ENCODE results near the gene PLB1. TPM values are rescaled to one million over a fixed set of nuclear protein-coding genes. Genes with fewer than 3 reads are reported as not detected.

Gene PLB1
- total RNA-seq, 1 donor from 2014 or later = 2.5 TPM

DNA sequence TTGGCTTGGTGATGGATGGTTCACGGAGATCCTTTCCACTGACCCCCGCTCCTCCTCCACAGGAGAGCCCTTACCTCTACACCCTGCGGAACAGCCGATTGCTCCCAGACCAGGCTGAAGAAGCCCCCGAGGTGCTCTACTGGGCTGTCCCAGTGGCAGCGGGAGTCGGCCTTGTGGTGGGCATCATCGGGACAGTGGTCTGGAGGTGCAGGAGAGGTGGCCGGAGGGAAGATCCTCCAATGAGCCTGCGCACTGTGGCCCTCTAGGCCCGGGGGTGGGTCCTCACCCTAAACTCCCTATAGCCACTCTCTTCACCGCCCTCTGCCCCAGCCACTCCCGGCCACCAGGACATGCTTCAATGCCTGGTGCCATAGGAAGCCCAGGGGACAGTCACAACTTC, 146.9 kb downstream of the PLB1 start:
- TF ChIP-seq POLR2AphosphoS5 (IDR thresholded peaks at IDR 0.05; ENCODE audit: insufficient read depth in 1 of 2, low read depth in 1 of 2) (no peak), POLR2A (IDR thresholded peaks at IDR 0.05) (no peak)
- TF ChIP-seq, protein P1, sequence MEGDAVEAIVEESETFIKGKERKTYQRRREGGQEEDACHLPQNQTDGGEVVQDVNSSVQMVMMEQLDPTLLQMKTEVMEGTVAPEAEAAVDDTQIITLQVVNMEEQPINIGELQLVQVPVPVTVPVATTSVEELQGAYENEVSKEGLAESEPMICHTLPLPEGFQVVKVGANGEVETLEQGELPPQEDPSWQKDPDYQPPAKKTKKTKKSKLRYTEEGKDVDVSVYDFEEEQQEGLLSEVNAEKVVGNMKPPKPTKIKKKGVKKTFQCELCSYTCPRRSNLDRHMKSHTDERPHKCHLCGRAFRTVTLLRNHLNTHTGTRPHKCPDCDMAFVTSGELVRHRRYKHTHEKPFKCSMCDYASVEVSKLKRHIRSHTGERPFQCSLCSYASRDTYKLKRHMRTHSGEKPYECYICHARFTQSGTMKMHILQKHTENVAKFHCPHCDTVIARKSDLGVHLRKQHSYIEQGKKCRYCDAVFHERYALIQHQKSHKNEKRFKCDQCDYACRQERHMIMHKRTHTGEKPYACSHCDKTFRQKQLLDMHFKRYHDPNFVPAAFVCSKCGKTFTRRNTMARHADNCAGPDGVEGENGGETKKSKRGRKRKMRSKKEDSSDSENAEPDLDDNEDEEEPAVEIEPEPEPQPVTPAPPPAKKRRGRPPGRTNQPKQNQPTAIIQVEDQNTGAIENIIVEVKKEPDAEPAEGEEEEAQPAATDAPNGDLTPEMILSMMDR (IDR thresholded peaks at IDR 0.05) = no peak
- intact Hi-C loops (cut with DNase I) = no loop called here

DNA sequence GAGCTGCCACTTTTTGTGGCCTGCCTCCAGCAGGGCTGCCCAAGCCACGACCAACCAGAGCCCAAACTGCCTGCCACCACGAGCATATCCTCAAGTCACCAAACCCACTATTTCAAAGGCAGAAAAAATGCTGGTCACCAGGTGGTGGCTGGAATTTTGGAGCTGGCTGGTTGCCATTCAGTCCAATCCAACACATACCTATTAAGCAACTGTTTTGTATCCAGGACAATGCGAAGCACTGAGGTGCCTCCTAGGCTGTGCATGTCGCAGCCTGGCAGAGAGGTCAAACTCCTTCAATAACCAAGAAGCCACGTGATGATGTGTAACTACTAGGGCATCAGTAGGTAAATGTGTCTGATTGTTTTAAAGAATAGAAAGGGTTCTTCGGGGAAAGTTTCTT, 147.5 kb downstream of the PLB1 start:
- peak in 1 of 2 donors; percentile 90 for DNase-seq (ENCODE audit: extremely low spot score in 2 of 2)
- no peaks in the 10 kb centered on the region for H3K9me3 ChIP-seq
- intact Hi-C loops (cut with DNase I) = no loop called here
- peak overlapping the region; percentile 76 for H3K27ac ChIP-seq
- TF ChIP-seq, protein P1 (IDR thresholded peaks at IDR 0.05) = no peak
- TF ChIP-seq POLR2A (IDR thresholded peaks at IDR 0.05) (no peak), POLR2AphosphoS5 (IDR thresholded peaks at IDR 0.05; ENCODE audit: insufficient read depth in 1 of 2, low read depth in 1 of 2) (no peak)
- no peaks in the 10 kb centered on the region for H3K27me3 ChIP-seq
- no peak overlapping the region for H3K4me3 ChIP-seq
- peaks cover 18% of the 10 kb centered on the region for H3K4me1 ChIP-seq
- no peaks in the 10 kb centered on the region for H3K36me3 ChIP-seq

More for the DNA sequence above, 146.9 kb downstream of the PLB1 start:
- Histone ChIP-seq H3K4me1 (peaks cover 19% of the 10 kb centered on the region), H3K9me3 (no peaks in the 10 kb centered on the region), H3K27ac (peak overlapping the region; percentile 76), H3K4me3 (no peak overlapping the region), H3K27me3 (no peaks in the 10 kb centered on the region), H3K36me3 (no peaks in the 10 kb centered on the region)
- peak in 1 of 2 donors; percentile 75 for DNase-seq (ENCODE audit: extremely low spot score in 2 of 2)

DNA sequence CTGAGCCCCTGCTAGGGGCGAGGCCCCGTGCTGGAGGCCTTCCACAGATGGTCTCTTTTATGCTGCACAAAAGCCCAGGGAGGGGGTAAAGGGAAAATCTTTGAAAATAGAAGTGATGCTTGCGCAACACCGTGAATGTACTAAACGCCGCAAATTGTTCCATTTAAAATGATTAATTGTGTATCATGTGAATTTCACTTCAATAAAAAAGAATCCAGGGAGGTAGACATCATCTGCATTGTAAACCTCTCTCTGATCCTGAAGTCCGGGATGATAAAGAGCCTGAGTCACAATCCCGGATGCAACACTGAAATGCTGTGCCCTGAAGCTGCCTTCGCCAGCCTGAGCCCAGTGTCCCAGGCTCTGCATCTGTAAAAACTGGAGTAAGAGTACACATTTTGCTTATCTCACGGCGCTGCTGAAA, 148.1 kb downstream of the PLB1 start:
- Histone ChIP-seq H3K36me3 (no peaks in the 10 kb centered on the region), H3K4me1 (peaks cover 18% of the 10 kb centered on the region), H3K9me3 (no peaks in the 10 kb centered on the region), H3K27me3 (no peaks in the 10 kb centered on the region), H3K27ac (peak overlapping the region; percentile 76), H3K4me3 (no peak overlapping the region)
- peak in 1 of 2 donors; percentile 88 for DNase-seq (ENCODE audit: extremely low spot score in 2 of 2)
- peak in 1 of 2 donors; percentile 96 for TF ChIP-seq POLR2AphosphoS5 (IDR thresholded peaks at IDR 0.05; ENCODE audit: insufficient read depth in 1 of 2, low read depth in 1 of 2)
- TF ChIP-seq, protein P1 (IDR thresholded peaks at IDR 0.05) = no peak
- no peak for TF ChIP-seq POLR2A (IDR thresholded peaks at IDR 0.05)
- intact Hi-C loops (cut with DNase I) = no loop called here

DNA sequence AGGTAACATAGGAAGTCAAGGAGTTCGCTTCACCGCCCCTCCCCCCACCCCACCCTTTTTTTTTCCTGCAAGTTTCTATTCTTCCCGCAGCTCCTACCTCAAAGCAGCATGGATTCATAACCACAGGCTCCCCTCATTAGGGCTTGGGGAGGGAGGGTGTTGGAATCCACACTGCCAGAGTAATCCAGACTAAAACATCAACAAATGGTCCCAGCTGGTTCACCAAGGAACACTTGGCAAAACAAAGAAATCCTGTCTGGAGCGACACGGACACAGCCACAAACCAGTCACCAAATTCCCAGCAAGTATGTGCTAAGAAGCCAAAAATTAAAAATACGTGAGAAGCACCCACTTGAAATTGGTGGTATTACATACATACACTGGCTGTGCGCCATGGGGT, 148.9 kb downstream of the PLB1 start:
- DNase-seq (ENCODE audit: extremely low spot score in 2 of 2) = peak in 1 of 2 donors; percentile 79
- Histone ChIP-seq H3K36me3 (no peaks in the 10 kb centered on the region), H3K4me1 (peaks cover 18% of the 10 kb centered on the region), H3K27ac (peak overlapping the region; percentile 76), H3K9me3 (no peaks in the 10 kb centered on the region), H3K4me3 (no peak overlapping the region), H3K27me3 (no peaks in the 10 kb centered on the region)
- no peak for TF ChIP-seq POLR2A (IDR thresholded peaks at IDR 0.05)
- TF ChIP-seq, protein P1 (IDR thresholded peaks at IDR 0.05) = no peak
- intact Hi-C loops (cut with DNase I) = no loop called here

DNA sequence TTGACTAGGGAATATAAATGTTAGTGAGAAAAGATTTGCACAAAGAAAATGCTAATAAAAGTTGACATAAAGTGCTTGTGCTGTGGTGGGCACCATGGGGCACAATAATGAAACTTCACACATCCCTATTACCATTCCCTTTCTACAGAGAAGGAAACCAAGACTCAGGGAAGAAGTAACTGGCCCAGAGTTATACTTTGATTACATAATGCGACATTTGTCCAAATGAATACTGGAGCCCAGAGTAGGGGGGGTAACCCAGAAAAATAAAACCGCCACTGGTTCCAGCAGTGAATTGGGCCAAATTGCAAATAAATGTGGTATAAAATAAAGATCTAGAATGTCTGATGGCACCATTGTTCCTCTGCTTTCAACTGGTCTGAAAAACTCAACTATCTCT, 149.7 kb downstream of the PLB1 start:
- H3K27ac ChIP-seq = no peak overlapping the region
- no peaks in the 10 kb centered on the region for H3K9me3 ChIP-seq
- H3K27me3 ChIP-seq = no peaks in the 10 kb centered on the region
- H3K4me1 ChIP-seq = peaks cover 18% of the 10 kb centered on the region
- TF ChIP-seq POLR2A (IDR thresholded peaks at IDR 0.05) (no peak), POLR2AphosphoS5 (IDR thresholded peaks at IDR 0.05; ENCODE audit: insufficient read depth in 1 of 2, low read depth in 1 of 2) (no peak)
- TF ChIP-seq, protein P1 (IDR thresholded peaks at IDR 0.05) = no peak
- intact Hi-C loops (cut with DNase I) = no loop called here
- DNase-seq (ENCODE audit: extremely low spot score in 2 of 2) = no peak
- H3K4me3 ChIP-seq = no peak overlapping the region
- H3K36me3 ChIP-seq = no peaks in the 10 kb centered on the region
